A549 (cell line): ENCODE results near the gene DIS3L2.

ENCODE experiments used
- CTCF ChIP-seq: fragments of >200 bp; sonication (Bioruptor Twin); formaldehyde crosslinking; IDR thresholded peaks from 3 replicates; pipeline ENCODE4 v1.5.1; 2016
- GATA3 ChIP-seq: IDR thresholded peaks from 2 replicates; pipeline ENCODE4 v1.6.1; 2012; ENCODE audit warnings: borderline replicate concordance
- JUNB ChIP-seq: fragments of >200 bp; sonication (Bioruptor Twin); formaldehyde crosslinking; IDR thresholded peaks from 2 replicates; pipeline ENCODE4 v1.6.1; 2016
- KDM1A ChIP-seq: fragments of 200-600 bp; sonication (generic); IDR thresholded peaks from 2 replicates; pipeline ENCODE4 v1.6.1; 2016; ENCODE audit warnings: low read depth, mild to moderate bottlenecking
- MAFK ChIP-seq: fragments of 450-650 bp; IDR thresholded peaks from 2 replicates; pipeline ENCODE4 v1.6.1; 2014; ENCODE audit not compliant: partially characterized antibody
- MYC ChIP-seq: IDR thresholded peaks from 2 replicates; pipeline ENCODE4 v1.6.1; 2012; ENCODE audit warnings: mild to moderate bottlenecking, inconsistent platforms, low read length, improper control_type of control experiment, borderline replicate concordance
- POLR2A ChIP-seq: IDR thresholded peaks from 2 replicates; pipeline ENCODE4 v1.6.1; 2012; ENCODE audit warnings: mild to moderate bottlenecking, low read length
- ZFP36 ChIP-seq: fragments of 450-650 bp; IDR thresholded peaks from 2 replicates; pipeline ENCODE4 v1.6.1; 2014; ENCODE audit warnings: borderline replicate concordance; ENCODE audit not compliant: partially characterized antibody
- TF ChIP-seq, protein P1 (sequence below): IDR thresholded peaks from 2 replicates; pipeline ENCODE4 v1.6.1; 2012; ENCODE audit warnings: low read depth, borderline replicate concordance

DNA sequence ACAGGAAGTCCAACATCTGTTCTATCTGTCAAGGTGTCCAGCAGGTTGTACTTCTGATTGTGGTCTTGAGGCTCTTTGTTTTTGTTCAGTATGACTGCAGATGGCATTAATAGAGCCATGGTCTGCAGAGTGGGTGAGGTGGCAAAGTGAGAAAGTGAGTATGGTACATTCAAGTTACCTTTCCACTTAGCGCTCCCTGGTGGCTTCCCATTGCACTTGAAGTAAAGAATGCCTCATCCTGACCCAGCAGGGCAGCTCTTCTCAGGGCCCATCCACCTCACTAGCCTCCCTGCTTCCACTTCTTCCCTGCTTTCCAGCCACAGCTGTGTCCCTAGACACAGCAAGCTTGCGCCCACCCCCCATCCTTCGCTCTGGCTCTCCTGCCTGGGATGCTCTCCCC, 269.0 kb downstream of the DIS3L2 start:
- TF ChIP-seq POLR2A (no peak), MAFK (no peak), JUNB (no peak), CTCF (no peak; the same call in 1 of the 3 replicates), KDM1A (no peak), MYC (no peak), ZFP36 (no peak), GATA3 (no peak)
- TF ChIP-seq, protein P1, sequence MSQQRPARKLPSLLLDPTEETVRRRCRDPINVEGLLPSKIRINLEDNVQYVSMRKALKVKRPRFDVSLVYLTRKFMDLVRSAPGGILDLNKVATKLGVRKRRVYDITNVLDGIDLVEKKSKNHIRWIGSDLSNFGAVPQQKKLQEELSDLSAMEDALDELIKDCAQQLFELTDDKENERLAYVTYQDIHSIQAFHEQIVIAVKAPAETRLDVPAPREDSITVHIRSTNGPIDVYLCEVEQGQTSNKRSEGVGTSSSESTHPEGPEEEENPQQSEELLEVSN = no peak
